Measurements from ENCODE around the gene GPATCH1.
"Not testable (repeated sequence)": the region's sequence is repeated elsewhere in the genome, so short reads cannot be mapped to it uniquely, and the experiment has no call there.

The GPATCH1 gene

GRCh38 chr19:33159149-33159548 lies 78.2 kb downstream of the GPATCH1 start:
- no peak for TF ChIP-seq CTCF (IDR thresholded peaks at IDR 0.05)
- Histone ChIP-seq H3K27ac (no peak overlapping the region), H3K4me3 (no peak overlapping the region)
- DNase-seq (ENCODE audit: low spot score) = no peak

GRCh38 chr19:33159893-33160292 lies 78.9 kb downstream of the GPATCH1 start:
- H3K4me3 ChIP-seq = no peak overlapping the region
- no peak for TF ChIP-seq CTCF (IDR thresholded peaks at IDR 0.05)
- no peak for DNase-seq (ENCODE audit: low spot score)
- no peak overlapping the region for H3K27ac ChIP-seq

GRCh38 chr19:33161201-33161600 lies 80.2 kb downstream of the GPATCH1 start:
- no peak for DNase-seq (ENCODE audit: low spot score)
- H3K4me3 ChIP-seq = no peak overlapping the region
- no peak for TF ChIP-seq CTCF (IDR thresholded peaks at IDR 0.05)
- no peak overlapping the region for H3K27ac ChIP-seq

GRCh38 chr19:33163481-33163880 lies 82.5 kb downstream of the GPATCH1 start:
- no peak for DNase-seq (ENCODE audit: low spot score)
- Histone ChIP-seq H3K4me3 (no peak overlapping the region), H3K27ac (no peak overlapping the region)
- no peak for TF ChIP-seq CTCF (IDR thresholded peaks at IDR 0.05)

GRCh38 chr19:33166037-33166436 lies 85.1 kb downstream of the GPATCH1 start:
- H3K27ac ChIP-seq; DNase-seq (ENCODE audit: low spot score): not testable (repeated sequence)

GRCh38 chr19:33167438-33167837 lies 86.5 kb downstream of the GPATCH1 start:
- no peak for DNase-seq (ENCODE audit: low spot score)
- TF ChIP-seq CTCF (IDR thresholded peaks at IDR 0.05) = no peak
- H3K27ac ChIP-seq = no peak overlapping the region
- no peak overlapping the region for H3K4me3 ChIP-seq

More at GRCh38 chr19:33166037-33166436, 85.1 kb downstream of the GPATCH1 start:
- H3K4me3 ChIP-seq = not testable (repeated sequence)

- no peak overlapping the region for H3K27ac ChIP-seq
- no peak overlapping the region for H3K4me3 ChIP-seq
- no peak for DNase-seq (ENCODE audit: low spot score)
- TF ChIP-seq CTCF (IDR thresholded peaks at IDR 0.05) = no peak
Observed at GRCh38 chr19:33168528-33168927, 87.5 kb downstream of the GPATCH1 start.

Data from coronary artery (tissue), 2 donors.